Measurements from ENCODE around the gene NMRK2. TPM values are rescaled to one million over a fixed set of nuclear protein-coding genes. Genes with fewer than 3 reads are reported as not detected.

The NMRK2 gene
- total RNA-seq, 1 experiment from 2014 or later, result 60.0 TPM

DNA sequence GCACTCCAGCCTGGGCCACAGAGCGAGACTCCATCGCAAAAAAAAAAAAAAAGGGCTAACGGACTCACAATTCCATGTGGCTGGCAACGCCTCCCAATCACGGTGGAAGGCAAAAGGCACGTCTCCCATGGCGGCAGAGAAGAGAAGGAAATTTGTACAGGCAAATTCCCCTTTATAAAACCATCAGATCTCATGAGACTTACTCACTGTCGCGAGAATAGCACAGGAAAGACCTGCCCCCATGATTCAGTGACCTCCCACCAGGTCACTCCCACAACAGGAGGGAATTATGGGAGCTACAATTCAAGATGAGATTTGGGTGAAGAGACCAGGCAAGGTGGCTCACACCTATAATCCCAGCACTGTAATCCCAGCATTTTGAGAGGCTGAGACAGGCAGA lies 18.7 kb upstream of the NMRK2 start:
- Histone ChIP-seq H4K20me1 (ENCODE audit: control insufficient read depth, insufficient read depth, insufficient read length) (no peaks in the 10 kb centered on the region), H4K91ac (ENCODE audit: insufficient read length, low read depth, low read length) (no peak overlapping the region), H3K79me2 (ENCODE audit: insufficient read depth, low read length) (no peaks in the 10 kb centered on the region), H3K27me3 (ENCODE audit: insufficient read depth, low read length) (no peaks in the 10 kb centered on the region), H2BK15ac (ENCODE audit: low read depth, low read length) (no peak overlapping the region), H3K14ac (ENCODE audit: insufficient read depth, low read length) (no peak overlapping the region), H3K56ac (ENCODE audit: insufficient read length, low read depth, low read length) (no peak overlapping the region), H3K9me3 (ENCODE audit: control insufficient read depth, low read depth, low read length) (peaks cover 12% of the 10 kb centered on the region), H3K4ac (ENCODE audit: low read depth, low read length) (no peak overlapping the region), H2BK12ac (ENCODE audit: insufficient read length, low read depth, low read length) (no peak overlapping the region), H3K9ac (ENCODE audit: extremely low read depth, insufficient read length, low read length) (no peak overlapping the region), H3K23me2 (ENCODE audit: insufficient read length, low read depth, low read length, poor library complexity, severe bottlenecking) (no peaks in the 10 kb centered on the region), H3K23ac (ENCODE audit: insufficient read length, low read depth, low read length) (no peak overlapping the region), H2BK20ac (ENCODE audit: low read depth, low read length, poor library complexity, severe bottlenecking) (no peak overlapping the region), H2BK5ac (ENCODE audit: insufficient read length, low read length) (no peak overlapping the region), H3K18ac (ENCODE audit: insufficient read length, low read depth, low read length) (no peak overlapping the region), H4K8ac (replicated peaks; ENCODE audit: insufficient read length, low read depth, low read length) (no peak overlapping the region), H3K27ac (ENCODE audit: insufficient read length, low read depth, low read length) (no peak overlapping the region), H4K5ac (ENCODE audit: insufficient read length, low read depth, low read length) (no peak overlapping the region), H3K4me1 (ENCODE audit: insufficient read depth, low read length) (no peaks in the 10 kb centered on the region), H2BK120ac (ENCODE audit: low read depth, low read length, poor library complexity, severe bottlenecking) (no peak overlapping the region), H3K79me1 (ENCODE audit: insufficient read depth, low read depth, low read length, poor library complexity, severe bottlenecking) (no peaks in the 10 kb centered on the region), H2AK5ac (ENCODE audit: insufficient read length, low read length) (no peak overlapping the region), H3T11ph (ENCODE audit: low read length) (no peak overlapping the region), H3K4me2 (ENCODE audit: insufficient read depth, insufficient read length, low read length) (no peak overlapping the region), H2AFZ (ENCODE audit: low read length) (no peak overlapping the region)
- no peak for DNase-seq
- no peaks in the 10 kb centered on the region for H3K4me1 Mint-ChIP-seq
- peaks cover 18% of the 10 kb centered on the region in 2 experiments for H3K9me3 Mint-ChIP-seq
- WGBS (ENCODE audit: extremely low coverage, insufficient read length, low lambda C conversion rate), result no CpG with 5 or more reads among the region's 9 CpGs
- no peak overlapping the region for H3K27ac Mint-ChIP-seq
- H3K36me3 Mint-ChIP-seq (ENCODE audit: insufficient read depth in 1 of 3, low read depth in 3 of 3), result peaks cover 45 to 63% (median 55%) of the 10 kb centered on the region in 3 experiments
- H3K27me3 Mint-ChIP-seq (ENCODE audit: low read depth), result no peaks in the 10 kb centered on the region
- H3K4me3 Mint-ChIP-seq, result no peak overlapping the region; a peak in 1 of 5 replicates
- TF ChIP-seq, protein P1, sequence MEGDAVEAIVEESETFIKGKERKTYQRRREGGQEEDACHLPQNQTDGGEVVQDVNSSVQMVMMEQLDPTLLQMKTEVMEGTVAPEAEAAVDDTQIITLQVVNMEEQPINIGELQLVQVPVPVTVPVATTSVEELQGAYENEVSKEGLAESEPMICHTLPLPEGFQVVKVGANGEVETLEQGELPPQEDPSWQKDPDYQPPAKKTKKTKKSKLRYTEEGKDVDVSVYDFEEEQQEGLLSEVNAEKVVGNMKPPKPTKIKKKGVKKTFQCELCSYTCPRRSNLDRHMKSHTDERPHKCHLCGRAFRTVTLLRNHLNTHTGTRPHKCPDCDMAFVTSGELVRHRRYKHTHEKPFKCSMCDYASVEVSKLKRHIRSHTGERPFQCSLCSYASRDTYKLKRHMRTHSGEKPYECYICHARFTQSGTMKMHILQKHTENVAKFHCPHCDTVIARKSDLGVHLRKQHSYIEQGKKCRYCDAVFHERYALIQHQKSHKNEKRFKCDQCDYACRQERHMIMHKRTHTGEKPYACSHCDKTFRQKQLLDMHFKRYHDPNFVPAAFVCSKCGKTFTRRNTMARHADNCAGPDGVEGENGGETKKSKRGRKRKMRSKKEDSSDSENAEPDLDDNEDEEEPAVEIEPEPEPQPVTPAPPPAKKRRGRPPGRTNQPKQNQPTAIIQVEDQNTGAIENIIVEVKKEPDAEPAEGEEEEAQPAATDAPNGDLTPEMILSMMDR (conservative IDR thresholded peaks at IDR 0.05), result no peak
